ENCODE results near the gene PRDX3.
A peak's percentile ranks its signal among the peaks of the same experiment; 100 is the strongest.

PRDX3 gene

GRCh38 chr10:119207366-119207666 lies 28.7 kb upstream of the PRDX3 start, which contains the start of gene GRK5:
GRK5 (plus strand) TSS chr10:119207571; CDS start chr10:119207918, 347 bp downstream.
- Histone ChIP-seq H3K36me3 (ENCODE audit: insufficient read depth, low read length) (no peaks in the 10 kb centered on the region; the same call in 1 of the 2 replicates), H3K4me3 (ENCODE audit: low read depth in 1 of 2, low read length in 2 of 2) (peak within 1 kb of the TSS; percentile 74 to 90), H3K4me2 (ENCODE audit: insufficient read depth, low read length) (peak within 1 kb of the TSS; percentile 86), H3K27me3 (ENCODE audit: insufficient read depth, low read length, poor library complexity) (no peaks in the 10 kb centered on the region), H3K79me2 (ENCODE audit: insufficient read depth, low read length) (peaks cover 38% of the 10 kb centered on the region), H4K20me1 (ENCODE audit: insufficient read depth, low read length) (no peaks in the 10 kb centered on the region), H3K27ac (ENCODE audit: low read length) (peak within 1 kb of the TSS; percentile 83), H2AFZ (ENCODE audit: low read depth, low read length) (peak within 1 kb of the TSS; percentile 86), H3K4me1 (ENCODE audit: insufficient read depth, low read length) (peaks cover 52% of the 10 kb centered on the region), H3K9ac (ENCODE audit: low read depth, low read length) (peak within 1 kb of the TSS; percentile 91), H3K9me3 (ENCODE audit: insufficient read depth, low read length, severe bottlenecking) (no peaks in the 10 kb centered on the region)
- peak; percentile 98 for DNase-seq
- peak; percentile 82 for ATAC-seq (ENCODE audit: insufficient read depth, low read depth)
- TF ChIP-seq EZH2 (IDR thresholded peaks at IDR 0.05; ENCODE audit: borderline replicate concordance, low read depth, low read length, severe bottlenecking) (no peak), CTCF (IDR thresholded peaks at IDR 0.05; ENCODE audit: borderline replicate concordance, extremely low read depth, low read length, poor library complexity, severe bottlenecking) (no peak)

- Histone ChIP-seq H3K4me3 (ENCODE audit: low read depth in 1 of 2, low read length in 2 of 2) (peak overlapping the region; percentile 46 to 90; a peak in 3 of 4 replicates), H3K27ac (ENCODE audit: low read length) (peak overlapping the region; percentile 83), H3K79me2 (ENCODE audit: insufficient read depth, low read length) (peaks cover 38% of the 10 kb centered on the region), H3K9me3 (ENCODE audit: insufficient read depth, low read length, severe bottlenecking) (no peaks in the 10 kb centered on the region), H2AFZ (ENCODE audit: low read depth, low read length) (peak overlapping the region; percentile 86), H3K36me3 (ENCODE audit: insufficient read depth, low read length) (no peaks in the 10 kb centered on the region; the same call in 1 of the 2 replicates), H3K9ac (ENCODE audit: low read depth, low read length) (peak overlapping the region; percentile 91), H3K4me1 (ENCODE audit: insufficient read depth, low read length) (peaks cover 47% of the 10 kb centered on the region), H3K4me2 (ENCODE audit: insufficient read depth, low read length) (peak overlapping the region; percentile 86), H4K20me1 (ENCODE audit: insufficient read depth, low read length) (no peaks in the 10 kb centered on the region), H3K27me3 (ENCODE audit: insufficient read depth, low read length, poor library complexity) (no peaks in the 10 kb centered on the region)
- ATAC-seq (ENCODE audit: insufficient read depth, low read depth) (peak; percentile 51), DNase-seq (peak; percentile 72)
- peak; percentile 91 for TF ChIP-seq CTCF (IDR thresholded peaks at IDR 0.05; ENCODE audit: borderline replicate concordance, extremely low read depth, low read length, poor library complexity, severe bottlenecking)
- TF ChIP-seq EZH2 (IDR thresholded peaks at IDR 0.05; ENCODE audit: borderline replicate concordance, low read depth, low read length, severe bottlenecking) = no peak
These were observed 28.2 kb upstream of the PRDX3 start for GRCh38 chr10:119206603-119207365.

GRCh38 chr10:119205894-119206602 lies 27.4 kb upstream of the PRDX3 start:
- Histone ChIP-seq H3K79me2 (ENCODE audit: insufficient read depth, low read length) (peaks cover 32% of the 10 kb centered on the region), H2AFZ (ENCODE audit: low read depth, low read length) (peak overlapping the region; percentile 86), H3K36me3 (ENCODE audit: insufficient read depth, low read length) (no peaks in the 10 kb centered on the region; the same call in 1 of the 2 replicates), H3K27me3 (ENCODE audit: insufficient read depth, low read length, poor library complexity) (no peaks in the 10 kb centered on the region), H3K4me1 (ENCODE audit: insufficient read depth, low read length) (peaks cover 40% of the 10 kb centered on the region), H3K4me3 (ENCODE audit: low read depth in 1 of 2, low read length in 2 of 2) (peak overlapping the region; percentile 46 to 90; a peak in 3 of 4 replicates), H3K9ac (ENCODE audit: low read depth, low read length) (peak overlapping the region; percentile 91), H3K9me3 (ENCODE audit: insufficient read depth, low read length, severe bottlenecking) (no peaks in the 10 kb centered on the region), H3K4me2 (ENCODE audit: insufficient read depth, low read length) (peak overlapping the region; percentile 86), H3K27ac (ENCODE audit: low read length) (peak overlapping the region; percentile 83), H4K20me1 (ENCODE audit: insufficient read depth, low read length) (no peaks in the 10 kb centered on the region)
- TF ChIP-seq EZH2 (IDR thresholded peaks at IDR 0.05; ENCODE audit: borderline replicate concordance, low read depth, low read length, severe bottlenecking) = no peak
- no peak for TF ChIP-seq CTCF (IDR thresholded peaks at IDR 0.05; ENCODE audit: borderline replicate concordance, extremely low read depth, low read length, poor library complexity, severe bottlenecking)
- DNase-seq (peak; percentile 66), ATAC-seq (ENCODE audit: insufficient read depth, low read depth) (no peak)
